22Rv1 (cell line): ENCODE results near the gene LRCH3.

Experiments
- ZFX ChIP-seq: fragments of 450-650 bp; IDR thresholded peaks from 2 replicates; pipeline ENCODE4 v1.6.1; 2017; ENCODE audit warnings: antibody characterized with exemption, borderline replicate concordance
- TF ChIP-seq, protein P1 (sequence below): fragments of 450-650 bp; IDR thresholded peaks from 2 replicates; pipeline ENCODE4 v1.5.1; 2017; ENCODE audit warnings: mild to moderate bottlenecking

DNA sequence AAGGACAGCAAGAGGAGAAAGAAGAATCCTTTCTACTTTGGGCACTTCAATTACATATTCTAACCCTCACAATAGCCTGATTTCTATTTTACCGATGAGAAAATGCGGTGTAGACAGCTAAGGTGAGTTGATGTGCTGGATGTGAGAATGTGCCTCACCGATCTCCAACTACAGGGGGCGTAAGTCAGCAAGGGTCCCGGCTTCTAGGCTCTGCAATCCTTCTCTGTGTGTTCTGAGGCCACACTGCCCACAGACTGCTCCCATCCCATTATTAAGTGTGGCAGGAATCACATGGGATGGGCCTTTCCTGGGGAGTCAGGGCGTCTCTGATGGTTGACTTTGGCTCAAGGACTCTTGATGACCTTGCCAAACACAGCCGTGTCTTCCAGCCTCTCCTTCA is 135.4 kb downstream of the LRCH3 start:
- TF ChIP-seq, protein P1, sequence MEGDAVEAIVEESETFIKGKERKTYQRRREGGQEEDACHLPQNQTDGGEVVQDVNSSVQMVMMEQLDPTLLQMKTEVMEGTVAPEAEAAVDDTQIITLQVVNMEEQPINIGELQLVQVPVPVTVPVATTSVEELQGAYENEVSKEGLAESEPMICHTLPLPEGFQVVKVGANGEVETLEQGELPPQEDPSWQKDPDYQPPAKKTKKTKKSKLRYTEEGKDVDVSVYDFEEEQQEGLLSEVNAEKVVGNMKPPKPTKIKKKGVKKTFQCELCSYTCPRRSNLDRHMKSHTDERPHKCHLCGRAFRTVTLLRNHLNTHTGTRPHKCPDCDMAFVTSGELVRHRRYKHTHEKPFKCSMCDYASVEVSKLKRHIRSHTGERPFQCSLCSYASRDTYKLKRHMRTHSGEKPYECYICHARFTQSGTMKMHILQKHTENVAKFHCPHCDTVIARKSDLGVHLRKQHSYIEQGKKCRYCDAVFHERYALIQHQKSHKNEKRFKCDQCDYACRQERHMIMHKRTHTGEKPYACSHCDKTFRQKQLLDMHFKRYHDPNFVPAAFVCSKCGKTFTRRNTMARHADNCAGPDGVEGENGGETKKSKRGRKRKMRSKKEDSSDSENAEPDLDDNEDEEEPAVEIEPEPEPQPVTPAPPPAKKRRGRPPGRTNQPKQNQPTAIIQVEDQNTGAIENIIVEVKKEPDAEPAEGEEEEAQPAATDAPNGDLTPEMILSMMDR: peak; percentile 66
- TF ChIP-seq ZFX: no peak
